ENCODE measurements around the gene SMOC2.

DNA sequence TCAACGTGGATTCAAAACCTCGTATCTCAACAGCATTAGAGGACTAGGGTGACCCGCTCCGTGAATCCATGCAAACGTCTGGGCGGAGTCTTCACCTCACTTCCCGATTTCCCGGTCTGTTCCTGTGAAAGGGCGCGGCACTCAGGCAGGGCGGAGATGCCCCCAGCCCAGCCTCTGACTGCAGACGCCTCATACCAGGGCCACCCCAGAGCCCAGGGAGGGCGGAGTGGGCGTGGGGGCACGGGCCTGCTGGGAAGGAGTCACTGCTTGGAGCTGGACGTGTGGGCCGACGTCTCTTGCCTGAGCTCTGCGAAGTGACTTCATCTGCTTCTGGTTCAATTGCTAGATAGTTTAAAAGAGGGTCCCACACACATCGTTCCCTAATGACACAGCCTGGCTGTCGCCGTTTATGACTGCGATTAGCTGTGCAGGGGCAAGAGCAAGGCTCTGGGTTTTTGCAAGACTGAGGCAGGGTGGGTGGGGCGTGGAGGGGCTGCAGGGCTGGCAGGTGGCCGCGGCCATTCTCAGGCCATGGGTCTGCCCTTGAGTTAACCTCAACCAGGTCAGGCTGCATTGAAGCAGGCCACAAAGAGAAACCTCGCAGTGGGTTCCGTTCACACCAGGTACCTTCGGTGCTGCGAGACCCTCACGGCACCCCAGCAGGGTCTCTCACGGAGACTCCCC is 15.0 kb downstream of the SMOC2 start:
- TF ChIP-seq, protein P1, sequence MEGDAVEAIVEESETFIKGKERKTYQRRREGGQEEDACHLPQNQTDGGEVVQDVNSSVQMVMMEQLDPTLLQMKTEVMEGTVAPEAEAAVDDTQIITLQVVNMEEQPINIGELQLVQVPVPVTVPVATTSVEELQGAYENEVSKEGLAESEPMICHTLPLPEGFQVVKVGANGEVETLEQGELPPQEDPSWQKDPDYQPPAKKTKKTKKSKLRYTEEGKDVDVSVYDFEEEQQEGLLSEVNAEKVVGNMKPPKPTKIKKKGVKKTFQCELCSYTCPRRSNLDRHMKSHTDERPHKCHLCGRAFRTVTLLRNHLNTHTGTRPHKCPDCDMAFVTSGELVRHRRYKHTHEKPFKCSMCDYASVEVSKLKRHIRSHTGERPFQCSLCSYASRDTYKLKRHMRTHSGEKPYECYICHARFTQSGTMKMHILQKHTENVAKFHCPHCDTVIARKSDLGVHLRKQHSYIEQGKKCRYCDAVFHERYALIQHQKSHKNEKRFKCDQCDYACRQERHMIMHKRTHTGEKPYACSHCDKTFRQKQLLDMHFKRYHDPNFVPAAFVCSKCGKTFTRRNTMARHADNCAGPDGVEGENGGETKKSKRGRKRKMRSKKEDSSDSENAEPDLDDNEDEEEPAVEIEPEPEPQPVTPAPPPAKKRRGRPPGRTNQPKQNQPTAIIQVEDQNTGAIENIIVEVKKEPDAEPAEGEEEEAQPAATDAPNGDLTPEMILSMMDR (IDR thresholded peaks at IDR 0.05), result no peak
- no peak for TF ChIP-seq POLR2A (IDR thresholded peaks at IDR 0.05)
